Right atrium auricular region (tissue), 2 donors: ENCODE data around the gene CMTM8. TPM values are rescaled to one million over a fixed set of nuclear protein-coding genes. Genes with fewer than 3 reads are reported as not detected.
A peak's percentile ranks its signal among the peaks of the same experiment; 100 is the strongest.

Experiments used
- DNase-seq: peaks from one replicate; pipeline ENCODE4 v3.0.0-alpha.2; 2019; ENCODE audit warnings: low spot score
- H3K27ac ChIP-seq, 2 donors: fragments of 200-600 bp; sonication (generic); 1 replicate in 1 of 2; 2 replicates in 1 of 2; pipeline ENCODE4 v1.5.1; 2016 to 2019
- H3K27me3 ChIP-seq, 2 donors: fragments of 200-600 bp; sonication (generic); one replicate each; pipeline versions ENCODE4 v1.5.1 to v1.6.0; 2017 to 2019
- H3K36me3 ChIP-seq: fragments of 200-600 bp; sonication (generic); one replicate; pipeline ENCODE4 v1.5.1; 2016
- H3K4me1 ChIP-seq, 2 donors: fragments of 200-600 bp; sonication (generic); one replicate each; pipeline versions ENCODE4 v1.5.1 to v1.6.0; 2017 to 2019
- H3K4me3 ChIP-seq, 2 donors: fragments of 200-600 bp; sonication (generic); 1 replicate in 1 of 2; 2 replicates in 1 of 2; pipeline ENCODE4 v1.5.1; 2017 to 2019; ENCODE audit warnings: mild to moderate bottlenecking in 1 of 2, moderate library complexity in 1 of 2
- H3K9me3 ChIP-seq, 2 donors: fragments of 200-600 bp; sonication (generic); one replicate each; pipeline ENCODE4 v1.5.1; 2019
- CTCF ChIP-seq, 2 donors: fragments of 200-600 bp; sonication (generic); IDR thresholded peaks; one replicate each; pipeline ENCODE4 v1.5.1; 2019; ENCODE audit warnings: antibody characterized with exemption in 2 of 2
- total RNA-seq, 2 donors: library from RNA; depleted of rRNA; stranded (reverse); fragments of >200 nt; gene quantifications; one replicate each; pipeline ENCODE4 v1.1.0, GENCODE V29; 2016

CMTM8 gene
- total RNA-seq, 2 donors from 2014 or later = 3.1 to 7.1 TPM

DNA sequence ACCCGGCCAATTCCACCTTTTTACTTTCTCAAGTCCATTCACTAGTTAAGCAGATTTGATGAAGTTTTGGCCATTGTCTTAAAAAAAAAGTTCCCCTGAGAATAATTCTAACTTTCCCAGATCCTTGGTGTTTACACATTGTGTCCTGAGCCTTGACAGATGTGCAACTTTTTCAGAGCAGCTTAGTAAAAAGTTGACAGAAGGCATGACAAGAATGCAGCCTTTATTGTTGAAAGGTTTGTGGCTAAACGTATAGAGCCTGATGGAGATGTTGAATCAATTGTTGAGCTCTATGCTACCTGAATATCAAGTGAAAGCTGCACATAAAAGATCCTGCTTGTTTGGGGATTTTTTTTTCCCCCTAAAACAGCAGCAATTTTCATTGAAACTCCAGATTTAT, 77.8 kb downstream of the CMTM8 start:
- Histone ChIP-seq H3K4me1 (peaks cover 0 to 12% of the 10 kb centered on the region in 2 donors), H3K27ac (no peak overlapping the region), H3K36me3 (no peaks in the 10 kb centered on the region), H3K9me3 (no peaks in the 10 kb centered on the region), H3K4me3 (no peak overlapping the region), H3K27me3 (no peaks in the 10 kb centered on the region)
- no peak for TF ChIP-seq CTCF (IDR thresholded peaks at IDR 0.05)
- no peak for DNase-seq

GRCh38 chr3:32316976-32317375, 78.5 kb downstream of the CMTM8 start:
- Histone ChIP-seq H3K27ac (no peak overlapping the region), H3K9me3 (no peaks in the 10 kb centered on the region)

GRCh38 chr3:32319607-32320006, 81.1 kb downstream of the CMTM8 start:
- Histone ChIP-seq H3K9me3 (no peaks in the 10 kb centered on the region), H3K27me3 (no peaks in the 10 kb centered on the region), H3K27ac (no peak overlapping the region), H3K4me3 (no peak overlapping the region), H3K36me3 (no peaks in the 10 kb centered on the region), H3K4me1 (peaks cover 0 to 20% of the 10 kb centered on the region in 2 donors)
- no peak for TF ChIP-seq CTCF (IDR thresholded peaks at IDR 0.05)
- no peak for DNase-seq

More at GRCh38 chr3:32316976-32317375, 78.5 kb downstream of the CMTM8 start:
- H3K27me3 ChIP-seq = no peaks in the 10 kb centered on the region
- no peak for DNase-seq
- TF ChIP-seq CTCF (IDR thresholded peaks at IDR 0.05) = no peak
- H3K4me3 ChIP-seq = no peak overlapping the region
- peaks cover 0 to 18% of the 10 kb centered on the region in 2 donors for H3K4me1 ChIP-seq
- no peaks in the 10 kb centered on the region for H3K36me3 ChIP-seq

DNA sequence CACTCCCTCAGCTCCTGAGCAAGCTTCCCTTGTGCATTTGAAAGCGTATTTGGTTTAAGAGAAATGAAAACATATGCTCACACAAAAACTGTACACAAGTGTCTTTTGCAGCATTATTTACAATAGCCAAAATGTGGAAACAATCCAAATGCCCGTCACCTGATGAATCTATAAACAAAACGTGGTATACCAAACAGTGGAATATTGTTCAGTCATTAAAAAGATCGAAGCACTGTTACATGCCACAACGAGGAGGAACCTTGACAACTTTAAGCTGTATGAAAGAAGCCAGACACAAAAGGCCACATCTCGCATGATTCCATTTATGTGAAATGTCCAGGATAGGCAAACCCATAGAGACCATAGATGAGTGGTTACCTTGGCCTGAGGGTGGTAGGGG, 81.6 kb downstream of the CMTM8 start:
- H3K27me3 ChIP-seq = no peaks in the 10 kb centered on the region
- no peak for TF ChIP-seq CTCF (IDR thresholded peaks at IDR 0.05)
- H3K36me3 ChIP-seq = no peaks in the 10 kb centered on the region
- no peak for DNase-seq
- peaks cover 0 to 20% of the 10 kb centered on the region in 2 donors for H3K4me1 ChIP-seq
- H3K9me3 ChIP-seq = no peaks in the 10 kb centered on the region
- no peak overlapping the region for H3K4me3 ChIP-seq
- no peak overlapping the region for H3K27ac ChIP-seq

- no peak overlapping the region for H3K27ac ChIP-seq
- peak overlapping the region in 1 of 2 donors; percentile 22 for H3K4me3 ChIP-seq
- peaks cover 0 to 20% of the 10 kb centered on the region in 2 donors for H3K4me1 ChIP-seq
- H3K9me3 ChIP-seq = no peaks in the 10 kb centered on the region
- H3K36me3 ChIP-seq = no peaks in the 10 kb centered on the region
- no peak for DNase-seq
- TF ChIP-seq CTCF (IDR thresholded peaks at IDR 0.05) = no peak
- no peaks in the 10 kb centered on the region for H3K27me3 ChIP-seq
Measured at GRCh38 chr3:32321095-32321790, 82.8 kb downstream of the CMTM8 start.

DNA sequence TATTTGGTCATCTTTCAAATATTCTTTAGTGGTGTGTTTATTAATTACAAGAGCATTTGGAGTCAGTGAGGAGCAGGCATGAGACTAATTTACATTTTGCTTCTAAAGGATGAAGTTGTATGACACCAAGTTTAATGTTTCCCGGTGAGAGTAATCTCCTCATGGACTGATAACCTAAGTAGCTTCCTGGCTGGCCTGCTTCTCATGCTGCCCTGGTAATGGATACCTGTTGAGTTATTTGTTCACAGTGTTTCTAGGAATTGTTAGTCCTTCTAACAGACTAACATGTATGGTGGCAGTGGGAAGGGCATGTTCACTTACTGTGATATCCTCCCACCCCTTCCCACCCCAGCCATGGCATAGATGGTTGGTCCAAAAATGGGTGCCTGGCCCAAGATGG, 83.8 kb downstream of the CMTM8 start:
- Histone ChIP-seq H3K36me3 (no peaks in the 10 kb centered on the region), H3K4me1 (peaks cover 0 to 20% of the 10 kb centered on the region in 2 donors), H3K27me3 (no peaks in the 10 kb centered on the region), H3K4me3 (no peak overlapping the region), H3K9me3 (no peaks in the 10 kb centered on the region), H3K27ac (no peak overlapping the region)
- TF ChIP-seq CTCF (IDR thresholded peaks at IDR 0.05) = no peak
- no peak for DNase-seq
